Right atrium auricular region (tissue), 2 donors: ENCODE data around the gene IFT122. TPM values are rescaled to one million over a fixed set of nuclear protein-coding genes. Genes with fewer than 3 reads are reported as not detected.

ENCODE experiments used
- DNase-seq: peaks from one replicate; pipeline ENCODE4 v3.0.0-alpha.2; 2019; ENCODE audit warnings: low spot score
- H3K27ac ChIP-seq, 2 donors: fragments of 200-600 bp; sonication (generic); 1 replicate in 1 of 2; 2 replicates in 1 of 2; pipeline ENCODE4 v1.5.1; 2016 to 2019
- H3K27me3 ChIP-seq, 2 donors: fragments of 200-600 bp; sonication (generic); one replicate each; pipeline versions ENCODE4 v1.5.1 to v1.6.0; 2017 to 2019
- H3K36me3 ChIP-seq: fragments of 200-600 bp; sonication (generic); one replicate; pipeline ENCODE4 v1.5.1; 2016
- H3K4me1 ChIP-seq, 2 donors: fragments of 200-600 bp; sonication (generic); one replicate each; pipeline versions ENCODE4 v1.5.1 to v1.6.0; 2017 to 2019
- H3K4me3 ChIP-seq, 2 donors: fragments of 200-600 bp; sonication (generic); 1 replicate in 1 of 2; 2 replicates in 1 of 2; pipeline ENCODE4 v1.5.1; 2017 to 2019; ENCODE audit warnings: mild to moderate bottlenecking in 1 of 2, moderate library complexity in 1 of 2
- H3K9me3 ChIP-seq, 2 donors: fragments of 200-600 bp; sonication (generic); one replicate each; pipeline ENCODE4 v1.5.1; 2019
- CTCF ChIP-seq, 2 donors: fragments of 200-600 bp; sonication (generic); IDR thresholded peaks; one replicate each; pipeline ENCODE4 v1.5.1; 2019; ENCODE audit warnings: antibody characterized with exemption in 2 of 2
- total RNA-seq, 2 donors: library from RNA; depleted of rRNA; stranded (reverse); fragments of >200 nt; gene quantifications; one replicate each; pipeline ENCODE4 v1.1.0, GENCODE V29; 2016

Gene IFT122
- total RNA-seq, 2 donors from 2014 or later: 18.5 to 36.9 TPM

- peak overlapping the region; percentile 7 to 55 for H3K27ac ChIP-seq
- peaks cover 0 to 20% of the 10 kb centered on the region in 2 donors for H3K4me1 ChIP-seq
- TF ChIP-seq CTCF (IDR thresholded peaks at IDR 0.05): no peak
- no peaks in the 10 kb centered on the region for H3K9me3 ChIP-seq
- no peak for DNase-seq
- no peak overlapping the region for H3K4me3 ChIP-seq
- H3K27me3 ChIP-seq: no peaks in the 10 kb centered on the region
- peaks cover 24% of the 10 kb centered on the region for H3K36me3 ChIP-seq
Measured at GRCh38 chr3:129449279-129450115, 9.5 kb downstream of the IFT122 start.

GRCh38 chr3:129453732-129454131 is 13.7 kb downstream of the IFT122 start:
- peaks cover 40% of the 10 kb centered on the region for H3K36me3 ChIP-seq
- DNase-seq: no peak
- no peaks in the 10 kb centered on the region for H3K27me3 ChIP-seq
- TF ChIP-seq CTCF (IDR thresholded peaks at IDR 0.05): no peak
- H3K9me3 ChIP-seq: no peaks in the 10 kb centered on the region
- H3K4me3 ChIP-seq: no peak overlapping the region
- H3K27ac ChIP-seq: peak overlapping the region in 1 of 2 donors; percentile 51
- peaks cover 0 to 22% of the 10 kb centered on the region in 2 donors for H3K4me1 ChIP-seq

- Histone ChIP-seq H3K27me3 (no peaks in the 10 kb centered on the region), H3K9me3 (no peaks in the 10 kb centered on the region), H3K4me3 (no peak overlapping the region), H3K4me1 (peaks cover 0 to 17% of the 10 kb centered on the region in 2 donors), H3K27ac (peak overlapping the region; percentile 81 to 88), H3K36me3 (peaks cover 13% of the 10 kb centered on the region)
- no peak for DNase-seq
- TF ChIP-seq CTCF (IDR thresholded peaks at IDR 0.05): no peak
Measured at GRCh38 chr3:129460155-129460554, 20.1 kb downstream of the IFT122 start.

GRCh38 chr3:129460572-129460971 is 20.5 kb downstream of the IFT122 start:
- no peak for DNase-seq
- no peak for TF ChIP-seq CTCF (IDR thresholded peaks at IDR 0.05)
- no peak overlapping the region for H3K4me3 ChIP-seq
- peaks cover 9% of the 10 kb centered on the region for H3K36me3 ChIP-seq
- H3K9me3 ChIP-seq: no peaks in the 10 kb centered on the region
- peaks cover 0 to 17% of the 10 kb centered on the region in 2 donors for H3K4me1 ChIP-seq
- H3K27me3 ChIP-seq: no peaks in the 10 kb centered on the region
- H3K27ac ChIP-seq: peak overlapping the region; percentile 81 to 88

GRCh38 chr3:129461022-129461421 is 21.0 kb downstream of the IFT122 start:
- H3K36me3 ChIP-seq: peaks cover 4% of the 10 kb centered on the region
- H3K27ac ChIP-seq: peak overlapping the region; percentile 81 to 88
- H3K4me1 ChIP-seq: peaks cover 0 to 17% of the 10 kb centered on the region in 2 donors
- H3K27me3 ChIP-seq: no peaks in the 10 kb centered on the region
- TF ChIP-seq CTCF (IDR thresholded peaks at IDR 0.05): no peak
- H3K4me3 ChIP-seq: no peak overlapping the region
- H3K9me3 ChIP-seq: no peaks in the 10 kb centered on the region
- no peak for DNase-seq
